B cell (primary cell): Measurements from ENCODE around the gene HOXA11. TPM values are rescaled to one million over a fixed set of nuclear protein-coding genes. Genes with fewer than 3 reads are reported as not detected.

Experiments used
- ATAC-seq: fragments of 200-7000 bp; cut with Tn5 transposase; one replicate; pipeline ENCODE4 v1.10.0; 2021; ENCODE audit warnings: low read depth, mild to moderate bottlenecking, moderate number of reproducible peaks, moderate library complexity
- CTCF ChIA-PET: fragments of 350-600 bp; sonication (Branson Sonifier 250); formaldehyde crosslinking; loops from one replicate; lab custom pipeline; 2021; ENCODE audit warnings: antibody characterized with exemption, inconsistent platforms; lab: Charles Lee
- POLR2A ChIA-PET: fragments of 350-600 bp; sonication (Branson Sonifier 250); formaldehyde crosslinking; loops from one replicate; lab custom pipeline; 2021; ENCODE audit warnings: antibody characterized with exemption; lab: Charles Lee
- DNase-seq: peaks from one replicate; pipeline ENCODE4 v3.0.0; 2013
- H2AFZ ChIP-seq: 2 replicates; pipeline ENCODE4 v1.6.1; 2012; ENCODE audit warnings: mild to moderate bottlenecking, low read depth, low read length; ENCODE audit not compliant: insufficient read depth, poor library complexity, severe bottlenecking
- H3K27ac ChIP-seq, 2 donors: 1 replicate in 1 of 2; 2 replicates in 1 of 2; pipeline ENCODE4 v1.5.1; 2012 to 2013; ENCODE audit warnings: low read length in 2 of 2, mild to moderate bottlenecking in 2 of 2, moderate library complexity in 1 of 2
- H3K27me3 ChIP-seq, 4 experiments: fragments of 200-600 bp in 1 of 4; sonication (generic) in 1 of 4; replicated peaks in 1 of 4; 1 replicate in 2 of 4; 2 replicates in 2 of 4; pipeline versions ENCODE4 v1.6.1 to v1.7.0; 2013 to 2016; ENCODE audit warnings: low read length in 3 of 4, mild to moderate bottlenecking in 2 of 4, mixed read lengths in 1 of 4, moderate library complexity in 1 of 4; ENCODE audit not compliant: insufficient read depth in 4 of 4, control insufficient read depth in 3 of 4; ENCODE audit errors: control extremely low read depth in 1 of 4
- H3K36me3 ChIP-seq, 2 experiments: replicated peaks in 1 of 2; 1 replicate in 1 of 2; 2 replicates in 1 of 2; pipeline versions ENCODE4 v1.6.1 to v1.7.1; 2013; ENCODE audit warnings: low read length in 1 of 2; ENCODE audit not compliant: insufficient read depth in 2 of 2, control insufficient read depth in 1 of 2; ENCODE audit errors: control extremely low read depth in 1 of 2, extremely low read depth in 1 of 2
- H3K4me1 ChIP-seq, 2 donors: fragments of 200-600 bp in 1 of 2; sonication (generic) in 1 of 2; 1 replicate in 1 of 2; 2 replicates in 1 of 2; pipeline versions ENCODE4 v1.5.1 to v1.6.1; 2013 to 2017; ENCODE audit warnings: low read length in 2 of 2; ENCODE audit not compliant: control insufficient read depth in 2 of 2, insufficient read depth in 2 of 2
- H3K4me2 ChIP-seq: replicated peaks from 2 replicates; pipeline ENCODE3; 2012; ENCODE audit warnings: mild to moderate bottlenecking, low read depth, low read length; ENCODE audit not compliant: poor library complexity, severe bottlenecking
- H3K4me3 ChIP-seq, 5 experiments: fragments of 200-600 bp in 1 of 5; sonication (generic) in 1 of 5; 1 replicate in 3 of 5; 2 replicates in 2 of 5; pipeline versions ENCODE4 v1.5.1 to v1.7.0; 2011 to 2016; ENCODE audit warnings: low read length in 4 of 5, mild to moderate bottlenecking in 4 of 5, low read depth in 2 of 5, control low read depth in 1 of 5, moderate library complexity in 1 of 5; ENCODE audit not compliant: insufficient read depth in 1 of 5; ENCODE audit errors: control extremely low read depth in 1 of 5, extremely low read depth in 1 of 5
- H3K79me2 ChIP-seq: fragments of 200-600 bp; sonication (generic); one replicate; pipeline ENCODE4 v1.6.0; 2016; ENCODE audit warnings: low read length; ENCODE audit not compliant: control insufficient read depth, insufficient read depth
- H3K9ac ChIP-seq: fragments of 200-600 bp; sonication (generic); 2 replicates; pipeline ENCODE4 v1.6.1; 2017; ENCODE audit warnings: mild to moderate bottlenecking, low read length, moderate library complexity
- H3K9me3 ChIP-seq, 3 donors: one replicate each; pipeline versions ENCODE4 v1.6.1 to v1.7.1; 2013; ENCODE audit warnings: low read length in 2 of 3; ENCODE audit not compliant: control insufficient read depth in 2 of 3, insufficient read depth in 1 of 3; ENCODE audit errors: control extremely low read depth in 1 of 3
- H4K20me1 ChIP-seq: 2 replicates; pipeline ENCODE4 v1.6.0; 2012; ENCODE audit warnings: mild to moderate bottlenecking, low read length; ENCODE audit not compliant: insufficient read depth, control insufficient read depth, poor library complexity, severe bottlenecking
- H3K27ac Mint-ChIP-seq: one replicate; pipeline ENCODE4 v1.8.0; 2021; ENCODE audit warnings: mixed read lengths
- H3K27me3 Mint-ChIP-seq: one replicate; pipeline ENCODE4 v1.8.0; 2021; ENCODE audit warnings: mixed read lengths
- H3K4me1 Mint-ChIP-seq: one replicate; pipeline ENCODE4 v1.8.0; 2021; ENCODE audit warnings: mixed read lengths
- H3K4me3 Mint-ChIP-seq: one replicate; pipeline ENCODE4 v1.8.0; 2021; ENCODE audit warnings: mixed read lengths
- H3K9me3 Mint-ChIP-seq: one replicate; pipeline ENCODE4 v1.8.0; 2022; ENCODE audit warnings: mixed read lengths; ENCODE audit not compliant: insufficient read depth
- CTCF ChIP-seq: fragments of 200-600 bp; IDR thresholded peaks from one replicate; pipeline ENCODE4 v1.8.0; 2022; ENCODE audit warnings: antibody characterized with exemption, mild to moderate bottlenecking
- EZH2 ChIP-seq: IDR thresholded peaks from 2 replicates; pipeline ENCODE4 v1.6.1; 2012; ENCODE audit warnings: borderline replicate concordance, low read depth, mild to moderate bottlenecking, moderate library complexity, low read length; ENCODE audit not compliant: insufficient read depth, poor library complexity, severe bottlenecking
- WGBS: methylation state at CpG from one replicate; pipeline ENCODE4 v1.1.5; 2013; ENCODE audit warnings: missing lambda C conversion rate; ENCODE audit not compliant: insufficient coverage; 5-methylcytosine and 5-hydroxymethylcytosine counted together
- intact Hi-C: fragments of 100-400 bp; cut with micrococcal nuclease; formaldehyde crosslinking; loops from one replicate; pipeline ENCODE4 v1.10.0; 2022
- polyA plus RNA-seq: library from polyadenylated mRNA; depleted of rRNA; stranded (reverse); fragments of >200 nt; gene quantifications from 2 replicates; pipeline ENCODE4 v1.2.3, GENCODE V29; 2012
- total RNA-seq, 2 donors: library from RNA; stranded (reverse); fragments of 120-200 nt in 1 of 2; gene quantifications; 1 replicate in 1 of 2; 2 replicates in 1 of 2; pipeline versions ENCODE4 v1.2.3 to v1.2.4, GENCODE V29; 2013 to 2022

The HOXA11 gene
- total and polyA plus RNA-seq, 2 donors (not counting 1 experiment from before 2014, with no cell fraction given): not detected

- POLR2A ChIA-PET: no interaction called here
- H3K4me1 Mint-ChIP-seq: peaks cover 37% of the 10 kb centered on the region
- 14% methylated on average over 30 of the region's 35 CpGs for WGBS
- H3K36me3 ChIP-seq: no peaks in the 10 kb centered on the region
- H3K79me2 ChIP-seq: no peaks in the 10 kb centered on the region
- H3K27me3 Mint-ChIP-seq: peaks cover 76% of the 10 kb centered on the region
- H3K9me3 ChIP-seq: peaks cover 0 to 75% (median 18%) of the 10 kb centered on the region in 3 donors
- TF ChIP-seq EZH2 (peak; percentile 63), CTCF (no peak)
- no peaks in the 10 kb centered on the region for H4K20me1 ChIP-seq
- no peak overlapping the region for H3K4me2 ChIP-seq
- peaks cover 57 to 63% of the 10 kb centered on the region in 2 donors for H3K4me1 ChIP-seq
- H3K27ac ChIP-seq: no peak overlapping the region
- H3K9me3 Mint-ChIP-seq: no peaks in the 10 kb centered on the region
- peaks cover 1 to 88% (median 78%) of the 10 kb centered on the region in 4 experiments for H3K27me3 ChIP-seq
- ATAC-seq (no peak), DNase-seq (peak; percentile 55)
- no peak overlapping the region for H2AFZ ChIP-seq
- H3K4me3 ChIP-seq: no peak overlapping the region
- peak overlapping the region; percentile 37 for H3K4me3 Mint-ChIP-seq
- H3K27ac Mint-ChIP-seq: peak overlapping the region; percentile 87
- intact Hi-C loops: no loop called here
- H3K9ac ChIP-seq: no peak overlapping the region
- CTCF ChIA-PET: interaction anchor here (0.6 to 2.0 kb wide), 11 partner anchors 9 to 1298 kb away, joined by 3 to 10 read pairs (median 4); partner anchors contain the start of gene HOXA10
These were observed 26.4 kb downstream of the HOXA11 start for GRCh38 chr7:27158436-27159265.
